Measurements from ENCODE around the gene ACAA2.

Gene ACAA2

GRCh38 chr18:49739275-49739674 lies 74.1 kb downstream of the ACAA2 start:
- DNase-seq (ENCODE audit: low read depth), result no peak

- DNase-seq (ENCODE audit: low read depth), result no peak
These were observed 74.6 kb downstream of the ACAA2 start for GRCh38 chr18:49738721-49739120.

GRCh38 chr18:49734836-49735235 lies 78.5 kb downstream of the ACAA2 start:
- no peak for DNase-seq (ENCODE audit: low read depth)

- no peak for DNase-seq (ENCODE audit: low read depth)
These were observed 79.3 kb downstream of the ACAA2 start for GRCh38 chr18:49733896-49734585.

- peak; percentile 44 for DNase-seq (ENCODE audit: low read depth)
These were observed 80.0 kb downstream of the ACAA2 start for GRCh38 chr18:49733321-49733720.
